ENCODE measurements around the gene ERAP2.
"Not testable (repeated sequence)": the region's sequence is repeated elsewhere in the genome, so short reads cannot be mapped to it uniquely, and the experiment has no call there.

ERAP2 gene

GRCh38 chr5:96876292-96876850, at the start of gene ERAP2:
ERAP2 (plus strand) TSS chr5:96876500; CDS start chr5:96879686, 3,186 bp downstream.
- DNase-seq, result peak; percentile 74

GRCh38 chr5:96829297-96829696, 47.0 kb upstream of the ERAP2 start:
- DNase-seq, result no peak

- no peak for DNase-seq
Observed at GRCh38 chr5:96834016-96834415, 42.3 kb upstream of the ERAP2 start.

- no peak for DNase-seq
Observed at GRCh38 chr5:96835791-96836191, 40.5 kb upstream of the ERAP2 start.

GRCh38 chr5:96836817-96837216, 39.5 kb upstream of the ERAP2 start:
- no peak for DNase-seq

GRCh38 chr5:96837303-96837702, 39.0 kb upstream of the ERAP2 start:
- DNase-seq, result no peak

GRCh38 chr5:96838201-96839070, 37.9 kb upstream of the ERAP2 start:
- no peak for DNase-seq

GRCh38 chr5:96839071-96839592, 37.2 kb upstream of the ERAP2 start:
- DNase-seq, result no peak

- not testable (repeated sequence) for DNase-seq
Observed at GRCh38 chr5:96841931-96842330, 34.4 kb upstream of the ERAP2 start.

- DNase-seq, result no peak
Observed at GRCh38 chr5:96843140-96843539, 33.2 kb upstream of the ERAP2 start.

- DNase-seq, result peak; percentile 37
Observed at GRCh38 chr5:96844481-96844990, 31.8 kb upstream of the ERAP2 start.

GRCh38 chr5:96851312-96852062, 24.8 kb upstream of the ERAP2 start:
- DNase-seq, result no peak

GRCh38 chr5:96852759-96853158, 23.5 kb upstream of the ERAP2 start:
- no peak for DNase-seq

GRCh38 chr5:96854067-96854466, 22.2 kb upstream of the ERAP2 start:
- DNase-seq, result no peak

GRCh38 chr5:96855031-96855872, 21.0 kb upstream of the ERAP2 start:
- DNase-seq, result peak; percentile 44

- DNase-seq, result no peak
Observed at GRCh38 chr5:96856371-96856770, 19.9 kb upstream of the ERAP2 start.

- peak; percentile 35 for DNase-seq
Observed at GRCh38 chr5:96857454-96857853, 18.8 kb upstream of the ERAP2 start.

GRCh38 chr5:96857924-96858323, 18.4 kb upstream of the ERAP2 start:
- DNase-seq, result peak; percentile 66

- no peak for DNase-seq
Observed at GRCh38 chr5:96859375-96859774, 16.9 kb upstream of the ERAP2 start.

GRCh38 chr5:96861076-96861475, 15.2 kb upstream of the ERAP2 start:
- peak; percentile 29 for DNase-seq

- DNase-seq, result no peak
Observed at GRCh38 chr5:96863114-96863513, 13.2 kb upstream of the ERAP2 start.

GRCh38 chr5:96863949-96864584, 12.2 kb upstream of the ERAP2 start:
- DNase-seq, result no peak
